ENCODE measurements around the gene SLC37A2. TPM values are rescaled to one million over a fixed set of nuclear protein-coding genes. Genes with fewer than 3 reads are reported as not detected.

Gene SLC37A2
- polyA plus RNA-seq, 1 donor (not counting 4 experiments of a cell fraction or from before 2014, with no cell fraction given), result 21.0 TPM

DNA sequence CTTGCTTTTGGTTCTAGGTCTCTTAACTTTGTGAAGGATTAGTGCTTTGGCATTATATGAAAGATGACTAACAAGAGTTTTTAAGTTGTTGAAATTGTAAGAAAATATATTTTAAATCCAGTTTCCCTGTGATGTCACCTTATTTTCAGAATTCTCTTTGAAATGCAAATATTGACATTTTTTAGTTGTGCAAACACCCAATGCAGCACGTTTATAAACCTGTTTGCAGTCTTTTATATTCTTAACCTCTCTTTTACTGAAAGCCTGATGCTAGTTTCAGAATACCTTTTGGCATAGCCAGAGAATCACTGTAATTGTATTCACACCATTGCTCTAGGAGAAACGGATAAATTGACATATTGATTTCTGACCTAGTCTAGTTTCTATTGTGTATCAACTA lies 42.8 kb upstream of the SLC37A2 start:
- Histone ChIP-seq H3K4me2 (ENCODE audit: control insufficient read depth, extremely low read depth, insufficient read depth, low read depth, low read length) (no peak overlapping the region), H3K27ac (ENCODE audit: control insufficient read depth, insufficient read depth, low read length) (no peak overlapping the region), H2AFZ (ENCODE audit: control insufficient read depth, low read length) (no peak overlapping the region), H3K9ac (ENCODE audit: control insufficient read depth, extremely low read depth, insufficient read depth, low read length) (no peak overlapping the region), H3K27me3 (ENCODE audit: control insufficient read depth, extremely low read depth, insufficient read depth, low read length) (no peaks in the 10 kb centered on the region), H3K9me1 (ENCODE audit: control insufficient read depth, extremely low read depth, insufficient read depth, low read length) (no peaks in the 10 kb centered on the region), H3K9me3 (ENCODE audit: control insufficient read depth, low read depth, low read length) (no peaks in the 10 kb centered on the region), H3K79me2 (ENCODE audit: control insufficient read depth, insufficient read depth, low read length) (no peaks in the 10 kb centered on the region), H3K4me1 (ENCODE audit: control insufficient read depth, extremely low read depth, insufficient read depth, low read length) (no peaks in the 10 kb centered on the region), H3K36me3 (ENCODE audit: control insufficient read depth in 2 of 2, extremely low read depth in 1 of 2, insufficient read depth in 2 of 2, low read length in 2 of 2) (no peaks in the 10 kb centered on the region), H3K4me3 (ENCODE audit: control insufficient read depth in 2 of 3, extremely low read depth in 1 of 3, insufficient read depth in 2 of 3, low read depth in 1 of 3, low read length in 3 of 3) (no peak overlapping the region), H4K20me1 (ENCODE audit: control insufficient read depth, extremely low read depth, insufficient read depth, low read length) (no peaks in the 10 kb centered on the region)
- dilution Hi-C loops (cut with MboI; ENCODE audit: extremely low pct_ligation_motif_present, low sequenced_read_pairs), result no loop called here
- TF ChIP-seq, protein P1, sequence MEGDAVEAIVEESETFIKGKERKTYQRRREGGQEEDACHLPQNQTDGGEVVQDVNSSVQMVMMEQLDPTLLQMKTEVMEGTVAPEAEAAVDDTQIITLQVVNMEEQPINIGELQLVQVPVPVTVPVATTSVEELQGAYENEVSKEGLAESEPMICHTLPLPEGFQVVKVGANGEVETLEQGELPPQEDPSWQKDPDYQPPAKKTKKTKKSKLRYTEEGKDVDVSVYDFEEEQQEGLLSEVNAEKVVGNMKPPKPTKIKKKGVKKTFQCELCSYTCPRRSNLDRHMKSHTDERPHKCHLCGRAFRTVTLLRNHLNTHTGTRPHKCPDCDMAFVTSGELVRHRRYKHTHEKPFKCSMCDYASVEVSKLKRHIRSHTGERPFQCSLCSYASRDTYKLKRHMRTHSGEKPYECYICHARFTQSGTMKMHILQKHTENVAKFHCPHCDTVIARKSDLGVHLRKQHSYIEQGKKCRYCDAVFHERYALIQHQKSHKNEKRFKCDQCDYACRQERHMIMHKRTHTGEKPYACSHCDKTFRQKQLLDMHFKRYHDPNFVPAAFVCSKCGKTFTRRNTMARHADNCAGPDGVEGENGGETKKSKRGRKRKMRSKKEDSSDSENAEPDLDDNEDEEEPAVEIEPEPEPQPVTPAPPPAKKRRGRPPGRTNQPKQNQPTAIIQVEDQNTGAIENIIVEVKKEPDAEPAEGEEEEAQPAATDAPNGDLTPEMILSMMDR (optimal IDR thresholded peaks at IDR 0.05 in 1 of 3, IDR thresholded peaks at IDR 0.05 in 1 of 3, conservative IDR thresholded peaks at IDR 0.05 in 1 of 3; ENCODE audit: extremely low read depth in 1 of 3, insufficient read depth in 2 of 3, low read length in 3 of 3), result no peak
- TF ChIP-seq EZH2 (IDR thresholded peaks at IDR 0.05; ENCODE audit: low read length), result no peak
- DNase-seq (ENCODE audit: low read depth, low spot score) (no peak), FAIRE-seq (no peak)

DNA sequence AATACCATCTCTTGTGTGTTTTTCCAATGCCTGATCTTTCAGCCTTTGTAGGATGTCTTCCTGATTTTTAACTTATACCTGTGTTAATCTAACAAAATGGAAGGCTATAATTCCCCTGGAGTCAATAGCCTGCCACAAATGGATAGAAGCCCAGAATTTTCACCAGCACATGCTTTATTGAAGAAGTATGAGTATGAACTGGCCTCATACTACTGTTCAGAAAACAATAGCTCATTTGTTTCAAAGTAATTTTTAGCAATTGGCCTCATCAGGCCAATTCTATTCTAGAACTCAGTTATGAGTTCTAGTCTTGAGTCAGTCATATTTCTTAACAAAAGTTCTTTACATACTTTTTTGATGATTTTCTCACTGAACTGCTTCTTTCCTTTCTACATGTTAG lies 40.6 kb upstream of the SLC37A2 start:
- H3K27ac ChIP-seq (ENCODE audit: control insufficient read depth, insufficient read depth, low read length), result no peak overlapping the region
- H3K9me3 ChIP-seq (ENCODE audit: control insufficient read depth, low read depth, low read length), result no peaks in the 10 kb centered on the region
- H3K36me3 ChIP-seq (ENCODE audit: control insufficient read depth in 2 of 2, extremely low read depth in 1 of 2, insufficient read depth in 2 of 2, low read length in 2 of 2), result no peaks in the 10 kb centered on the region
- FAIRE-seq (no peak), DNase-seq (ENCODE audit: low read depth, low spot score) (no peak)
- dilution Hi-C loops (cut with MboI; ENCODE audit: extremely low pct_ligation_motif_present, low sequenced_read_pairs), result no loop called here
- no peaks in the 10 kb centered on the region for H4K20me1 ChIP-seq (ENCODE audit: control insufficient read depth, extremely low read depth, insufficient read depth, low read length)
- no peak overlapping the region for H3K4me3 ChIP-seq (ENCODE audit: control insufficient read depth in 2 of 3, extremely low read depth in 1 of 3, insufficient read depth in 2 of 3, low read depth in 1 of 3, low read length in 3 of 3)
- H3K9me1 ChIP-seq (ENCODE audit: control insufficient read depth, extremely low read depth, insufficient read depth, low read length), result no peaks in the 10 kb centered on the region
- H3K79me2 ChIP-seq (ENCODE audit: control insufficient read depth, insufficient read depth, low read length), result no peaks in the 10 kb centered on the region
- no peaks in the 10 kb centered on the region for H3K27me3 ChIP-seq (ENCODE audit: control insufficient read depth, extremely low read depth, insufficient read depth, low read length)
- peak overlapping the region; percentile 56 for H2AFZ ChIP-seq (ENCODE audit: control insufficient read depth, low read length)
- H3K4me2 ChIP-seq (ENCODE audit: control insufficient read depth, extremely low read depth, insufficient read depth, low read depth, low read length), result no peak overlapping the region
- no peak for TF ChIP-seq EZH2 (IDR thresholded peaks at IDR 0.05; ENCODE audit: low read length)
- TF ChIP-seq, protein P1 (optimal IDR thresholded peaks at IDR 0.05 in 1 of 3, IDR thresholded peaks at IDR 0.05 in 1 of 3, conservative IDR thresholded peaks at IDR 0.05 in 1 of 3; ENCODE audit: extremely low read depth in 1 of 3, insufficient read depth in 2 of 3, low read length in 3 of 3), result no peak
- H3K9ac ChIP-seq (ENCODE audit: control insufficient read depth, extremely low read depth, insufficient read depth, low read length), result no peak overlapping the region
- H3K4me1 ChIP-seq (ENCODE audit: control insufficient read depth, extremely low read depth, insufficient read depth, low read length), result no peaks in the 10 kb centered on the region

Measured in keratinocyte (primary cell).